ENCODE results near the gene ZNF420.
"Not testable (repeated sequence)": the region's sequence is repeated elsewhere in the genome, so short reads cannot be mapped to it uniquely, and the experiment has no call there.

The ZNF420 gene

GRCh38 chr19:37077934-37078716, at the start of gene ZNF420:
Gene ZNF420 (plus strand): TSS chr19:37078433. CDS start chr19:37089119, 10,686 bp downstream.
- peak; percentile 41 for DNase-seq

GRCh38 chr19:37045140-37045539, 33.1 kb upstream of the ZNF420 start:
- no peak for DNase-seq

- no peak for DNase-seq
Observed at GRCh38 chr19:37055330-37055729, 22.9 kb upstream of the ZNF420 start.

- no peak for DNase-seq
Observed at GRCh38 chr19:37056776-37057175, 21.5 kb upstream of the ZNF420 start.

- DNase-seq = no peak
Observed at GRCh38 chr19:37059142-37059541, 19.1 kb upstream of the ZNF420 start.

- DNase-seq = not testable (repeated sequence)
Observed at GRCh38 chr19:37064886-37065285, 13.3 kb upstream of the ZNF420 start.

- no peak for DNase-seq
Observed at GRCh38 chr19:37074111-37074510, 4.1 kb upstream of the ZNF420 start.

- no peak for DNase-seq
Observed at GRCh38 chr19:37074819-37075362, 3.3 kb upstream of the ZNF420 start.

- DNase-seq = not testable (repeated sequence)
Observed at GRCh38 chr19:37076524-37076923, 1.7 kb upstream of the ZNF420 start.

GRCh38 chr19:37077501-37077933, 716 bp upstream of the ZNF420 start:
- no peak for DNase-seq

GRCh38 chr19:37078717-37079032, 442 bp downstream of the ZNF420 start:
- DNase-seq = no peak

GRCh38 chr19:37079238-37079637, 1.0 kb downstream of the ZNF420 start:
- DNase-seq = no peak

- no peak for DNase-seq
Observed at GRCh38 chr19:37082307-37082706, 4.1 kb downstream of the ZNF420 start.

- no peak for DNase-seq
Observed at GRCh38 chr19:37087110-37087509, 8.9 kb downstream of the ZNF420 start.

GRCh38 chr19:37095859-37096258, 17.6 kb downstream of the ZNF420 start:
- DNase-seq = no peak

GRCh38 chr19:37098570-37098969, 20.3 kb downstream of the ZNF420 start:
- DNase-seq = no peak

- not testable (repeated sequence) for DNase-seq
Observed at GRCh38 chr19:37104135-37104534, 25.9 kb downstream of the ZNF420 start.

GRCh38 chr19:37111753-37112152, 33.5 kb downstream of the ZNF420 start:
- DNase-seq = not testable (repeated sequence)

- DNase-seq = no peak
Observed at GRCh38 chr19:37114001-37114400, 35.8 kb downstream of the ZNF420 start.

- DNase-seq = not testable (repeated sequence)
Observed at GRCh38 chr19:37122093-37122492, 43.9 kb downstream of the ZNF420 start.

- no peak for DNase-seq
Observed at GRCh38 chr19:37127999-37128820, 50.0 kb downstream of the ZNF420 start.

GRCh38 chr19:37128821-37129177, 50.6 kb downstream of the ZNF420 start:
- DNase-seq = no peak

- no peak for DNase-seq
Observed at GRCh38 chr19:37136111-37136510, 57.9 kb downstream of the ZNF420 start.

- no peak for DNase-seq
Observed at GRCh38 chr19:37148214-37148613, 70.0 kb downstream of the ZNF420 start.
